Urothelium cell line (cell line): ENCODE data around the gene COQ5.
A peak's percentile ranks its signal among the peaks of the same experiment; 100 is the strongest.
"Not testable (repeated sequence)": the region's sequence is repeated elsewhere in the genome, so short reads cannot be mapped to it uniquely, and the experiment has no call there.

Source experiments
- DNase-seq: peaks from one replicate; pipeline ENCODE4 v3.0.0; 2011; ENCODE audit warnings: low spot score, mixed read lengths
- FAIRE-seq: peaks from 2 replicates; lab custom pipeline; 2011; peaks lifted over from hg19 to GRCh38; lab: Jason Lieb, UNC

Gene COQ5

GRCh38 chr12:120528861-120529525, at the start of gene COQ5:
COQ5 (minus strand) TSS chr12:120529158; CDS start chr12:120529141, 17 bp downstream.
- no peak for FAIRE-seq
- peak; percentile 87 for DNase-seq

- no peak for DNase-seq
- FAIRE-seq, result no peak
Measured at GRCh38 chr12:120574106-120574505, 45.1 kb upstream of the COQ5 start.

GRCh38 chr12:120573560-120573959, 44.6 kb upstream of the COQ5 start:
- DNase-seq, result no peak
- no peak for FAIRE-seq

GRCh38 chr12:120571299-120571698, 42.3 kb upstream of the COQ5 start:
- no peak for FAIRE-seq
- DNase-seq, result no peak

- FAIRE-seq (no peak), DNase-seq (no peak)
Measured at GRCh38 chr12:120563495-120563894, 34.5 kb upstream of the COQ5 start.

GRCh38 chr12:120562906-120563305, 33.9 kb upstream of the COQ5 start:
- FAIRE-seq (no peak), DNase-seq (no peak)

GRCh38 chr12:120557589-120557988, 28.6 kb upstream of the COQ5 start:
- DNase-seq (no peak), FAIRE-seq (no peak)

GRCh38 chr12:120554678-120555077, 25.7 kb upstream of the COQ5 start:
- DNase-seq, result no peak
- FAIRE-seq, result no peak

GRCh38 chr12:120546050-120546386, 17.1 kb upstream of the COQ5 start:
- DNase-seq (no peak), FAIRE-seq (no peak)

- no peak for DNase-seq
- no peak for FAIRE-seq
Measured at GRCh38 chr12:120544691-120545090, 15.7 kb upstream of the COQ5 start.

- FAIRE-seq (no peak), DNase-seq (no peak)
Measured at GRCh38 chr12:120542166-120542565, 13.2 kb upstream of the COQ5 start.

GRCh38 chr12:120540445-120540844, 11.5 kb upstream of the COQ5 start:
- no peak for FAIRE-seq
- DNase-seq, result no peak

GRCh38 chr12:120539303-120539702, 10.3 kb upstream of the COQ5 start:
- no peak for FAIRE-seq
- no peak for DNase-seq

- FAIRE-seq (no peak), DNase-seq (peak; percentile 19)
Measured at GRCh38 chr12:120538281-120539156, 9.6 kb upstream of the COQ5 start.

- FAIRE-seq, result no peak
- DNase-seq, result no peak
Measured at GRCh38 chr12:120537856-120538220, 8.9 kb upstream of the COQ5 start.

GRCh38 chr12:120536064-120536791, 7.3 kb upstream of the COQ5 start:
- DNase-seq, result no peak
- FAIRE-seq, result no peak

GRCh38 chr12:120534703-120535655, 6.0 kb upstream of the COQ5 start:
- DNase-seq (peak; percentile 58), FAIRE-seq (no peak)

- no peak for FAIRE-seq
- DNase-seq, result peak; percentile 90
Measured at GRCh38 chr12:120534203-120534702, 5.3 kb upstream of the COQ5 start, which contains the start of gene RNF10. RNF10 (plus strand) TSS chr12:120534356; CDS start chr12:120534812, 456 bp downstream.

GRCh38 chr12:120532701-120533238, 3.8 kb upstream of the COQ5 start:
- FAIRE-seq, result no peak
- DNase-seq, result no peak

- DNase-seq, FAIRE-seq: not testable (repeated sequence)
Measured at GRCh38 chr12:120530418-120530761, 1.4 kb upstream of the COQ5 start.
